ENCODE results near the gene ARL5B.

The ARL5B gene

GRCh38 chr10:18664841-18665478, 5.7 kb downstream of the ARL5B start:
- Histone ChIP-seq H3K4me3 (ENCODE audit: low read depth in 1 of 2, low read length in 1 of 2) (no peak overlapping the region), H3K27ac (no peak overlapping the region), H3K9me3 (no peaks in the 10 kb centered on the region), H3K27me3 (no peaks in the 10 kb centered on the region), H3K4me1 (ENCODE audit: control insufficient read depth in 1 of 2, insufficient read depth in 1 of 2, low read depth in 1 of 2, low read length in 1 of 2) (peaks cover 9 to 14% of the 10 kb centered on the region in 2 experiments), H3K36me3 (peaks cover 31% of the 10 kb centered on the region)
- TF ChIP-seq CTCF (IDR thresholded peaks at IDR 0.05): no peak

- TF ChIP-seq CTCF (IDR thresholded peaks at IDR 0.05): no peak
- Histone ChIP-seq H3K9me3 (no peaks in the 10 kb centered on the region), H3K36me3 (peaks cover 40% of the 10 kb centered on the region), H3K4me1 (ENCODE audit: control insufficient read depth in 1 of 2, insufficient read depth in 1 of 2, low read depth in 1 of 2, low read length in 1 of 2) (peaks cover under 1 to 6% of the 10 kb centered on the region in 2 experiments), H3K27me3 (no peaks in the 10 kb centered on the region), H3K4me3 (ENCODE audit: low read depth in 1 of 2, low read length in 1 of 2) (no peak overlapping the region), H3K27ac (no peak overlapping the region)
Measured at GRCh38 chr10:18665815-18666558, 6.8 kb downstream of the ARL5B start.

GRCh38 chr10:18666810-18667209, 7.6 kb downstream of the ARL5B start:
- H3K36me3 ChIP-seq: peaks cover 47% of the 10 kb centered on the region
- no peaks in the 10 kb centered on the region for H3K9me3 ChIP-seq
- no peak for TF ChIP-seq CTCF (IDR thresholded peaks at IDR 0.05)
- H3K27ac ChIP-seq: no peak overlapping the region
- no peak overlapping the region for H3K4me3 ChIP-seq (ENCODE audit: low read depth in 1 of 2, low read length in 1 of 2)
- H3K4me1 ChIP-seq (ENCODE audit: control insufficient read depth in 1 of 2, insufficient read depth in 1 of 2, low read depth in 1 of 2, low read length in 1 of 2): no peaks in the 10 kb centered on the region
- H3K27me3 ChIP-seq: no peaks in the 10 kb centered on the region

- Histone ChIP-seq H3K4me1 (ENCODE audit: control insufficient read depth in 1 of 2, insufficient read depth in 1 of 2, low read depth in 1 of 2, low read length in 1 of 2) (no peaks in the 10 kb centered on the region), H3K27ac (no peak overlapping the region), H3K27me3 (no peaks in the 10 kb centered on the region), H3K36me3 (peaks cover 49% of the 10 kb centered on the region), H3K4me3 (ENCODE audit: low read depth in 1 of 2, low read length in 1 of 2) (no peak overlapping the region), H3K9me3 (no peaks in the 10 kb centered on the region)
- no peak for TF ChIP-seq CTCF (IDR thresholded peaks at IDR 0.05)
Measured at GRCh38 chr10:18668026-18668425, 8.8 kb downstream of the ARL5B start.

GRCh38 chr10:18675086-18675801, 16.0 kb downstream of the ARL5B start:
- no peak for TF ChIP-seq CTCF (IDR thresholded peaks at IDR 0.05)
- Histone ChIP-seq H3K4me3 (ENCODE audit: low read depth in 1 of 2, low read length in 1 of 2) (no peak overlapping the region), H3K9me3 (no peaks in the 10 kb centered on the region), H3K4me1 (ENCODE audit: control insufficient read depth in 1 of 2, insufficient read depth in 1 of 2, low read depth in 1 of 2, low read length in 1 of 2) (no peaks in the 10 kb centered on the region), H3K27ac (no peak overlapping the region), H3K27me3 (no peaks in the 10 kb centered on the region), H3K36me3 (peaks cover 55% of the 10 kb centered on the region)

Data from neutrophil (primary cell).